H9 (cell line): ENCODE results near the gene OR9G4. TPM values are rescaled to one million over a fixed set of nuclear protein-coding genes. Genes with fewer than 3 reads are reported as not detected.

Source experiments
- DNase-seq: peaks from one replicate; pipeline ENCODE4 v3.0.0-alpha.2; 2017
- H2AFZ ChIP-seq: one replicate; pipeline ENCODE4 v1.6.1; 2013; ENCODE audit warnings: mild to moderate bottlenecking, low read length, control low read depth, moderate library complexity
- H2AK5ac ChIP-seq: 2 replicates; pipeline ENCODE4 v1.6.1; 2013; ENCODE audit warnings: low read length, control low read depth, mixed read lengths; ENCODE audit not compliant: insufficient read length
- H2BK120ac ChIP-seq: one replicate; pipeline ENCODE4 v1.6.1; 2013; ENCODE audit warnings: low read depth, mild to moderate bottlenecking, low read length, control low read depth, inconsistent platforms; ENCODE audit not compliant: poor library complexity, severe bottlenecking
- H2BK12ac ChIP-seq: 2 replicates; pipeline ENCODE4 v1.6.1; 2013; ENCODE audit warnings: low read length, control low read depth, mixed read lengths, low read depth; ENCODE audit not compliant: insufficient read length
- H2BK15ac ChIP-seq: 2 replicates; pipeline ENCODE4 v1.6.1; 2013; ENCODE audit warnings: low read depth, low read length, control low read depth
- H2BK20ac ChIP-seq: one replicate; pipeline ENCODE4 v1.6.1; 2013; ENCODE audit warnings: low read depth, mild to moderate bottlenecking, low read length, control low read depth, inconsistent platforms; ENCODE audit not compliant: poor library complexity, severe bottlenecking
- H2BK5ac ChIP-seq: 2 replicates; pipeline ENCODE4 v1.6.1; 2013; ENCODE audit warnings: low read length, control low read depth, mixed read lengths; ENCODE audit not compliant: insufficient read length
- H3K14ac ChIP-seq: 2 replicates; pipeline ENCODE4 v1.6.1; 2013; ENCODE audit warnings: low read length, control low read depth; ENCODE audit not compliant: insufficient read depth
- H3K18ac ChIP-seq: 2 replicates; pipeline ENCODE4 v1.6.1; 2013; ENCODE audit warnings: low read depth, mild to moderate bottlenecking, mixed read lengths, low read length, control low read depth; ENCODE audit not compliant: insufficient read length
- H3K23ac ChIP-seq: 2 replicates; pipeline ENCODE4 v1.6.1; 2013; ENCODE audit warnings: low read length, control low read depth, mixed read lengths, low read depth; ENCODE audit not compliant: insufficient read length
- H3K23me2 ChIP-seq: 2 replicates; pipeline ENCODE4 v1.6.1; 2013; ENCODE audit warnings: low read depth, mild to moderate bottlenecking, mixed read lengths, low read length, control low read depth; ENCODE audit not compliant: insufficient read length, poor library complexity, severe bottlenecking
- H3K27ac ChIP-seq: 2 replicates; pipeline ENCODE4 v1.5.1; 2013; ENCODE audit warnings: low read length, control low read depth, mixed read lengths, low read depth; ENCODE audit not compliant: insufficient read length
- H3K27me3 ChIP-seq: 2 replicates; pipeline ENCODE4 v1.6.1; 2013; ENCODE audit warnings: low read length, control low read depth, inconsistent platforms; ENCODE audit not compliant: insufficient read depth
- H3K4ac ChIP-seq: 2 replicates; pipeline ENCODE4 v1.6.1; 2013; ENCODE audit warnings: low read depth, mild to moderate bottlenecking, control low read depth, inconsistent platforms, low read length, moderate library complexity
- H3K4me1 ChIP-seq: 2 replicates; pipeline ENCODE4 v1.6.1; 2013; ENCODE audit warnings: low read length, control low read depth, inconsistent platforms; ENCODE audit not compliant: insufficient read depth
- H3K4me2 ChIP-seq: 2 replicates; pipeline ENCODE4 v1.6.1; 2013; ENCODE audit warnings: low read length, control low read depth, mixed read lengths; ENCODE audit not compliant: insufficient read length, insufficient read depth
- H3K56ac ChIP-seq: 2 replicates; pipeline ENCODE4 v1.6.1; 2013; ENCODE audit warnings: low read depth, mild to moderate bottlenecking, mixed read lengths, low read length, control low read depth; ENCODE audit not compliant: insufficient read length
- H3K79me1 ChIP-seq: 2 replicates; pipeline ENCODE4 v1.6.1; 2013; ENCODE audit warnings: low read depth, mild to moderate bottlenecking, moderate library complexity, low read length, control low read depth, inconsistent platforms; ENCODE audit not compliant: insufficient read depth, poor library complexity, severe bottlenecking
- H3K79me2 ChIP-seq: 2 replicates; pipeline ENCODE4 v1.6.1; 2013; ENCODE audit warnings: low read length, control low read depth, inconsistent platforms; ENCODE audit not compliant: insufficient read depth
- H3K9ac ChIP-seq: 2 replicates; pipeline ENCODE4 v1.6.1; 2013; ENCODE audit warnings: low read length, control low read depth, mixed read lengths; ENCODE audit not compliant: insufficient read length; ENCODE audit errors: extremely low read depth
- H3K9me3 ChIP-seq: one replicate; pipeline ENCODE4 v1.6.1; 2013; ENCODE audit warnings: low read depth, low read length, inconsistent platforms; ENCODE audit not compliant: control insufficient read depth
- H3T11ph ChIP-seq: one replicate; pipeline ENCODE4 v1.6.1; 2013; ENCODE audit warnings: mild to moderate bottlenecking, low read length, control low read depth, inconsistent platforms
- H4K20me1 ChIP-seq: one replicate; pipeline ENCODE4 v1.6.1; 2013; ENCODE audit not compliant: control insufficient read depth, insufficient read length, insufficient read depth
- H4K5ac ChIP-seq: 2 replicates; pipeline ENCODE4 v1.6.1; 2013; ENCODE audit warnings: low read depth, mild to moderate bottlenecking, mixed read lengths, low read length, control low read depth; ENCODE audit not compliant: insufficient read length
- H4K8ac ChIP-seq: replicated peaks from 2 replicates; pipeline ENCODE4 v1.6.1; 2013; ENCODE audit warnings: low read length, control low read depth, mixed read lengths, low read depth; ENCODE audit not compliant: insufficient read length
- H4K91ac ChIP-seq: 2 replicates; pipeline ENCODE4 v1.6.1; 2013; ENCODE audit warnings: low read depth, mild to moderate bottlenecking, moderate library complexity, mixed read lengths, low read length, control low read depth; ENCODE audit not compliant: insufficient read length
- H3K27ac Mint-ChIP-seq, 3 experiments: 2 replicates in 2 of 3; 3 replicates in 1 of 3; pipeline ENCODE4 v1.8.0; 2020 to 2021; ENCODE audit warnings: mixed read lengths in 3 of 3, mild to moderate bottlenecking in 1 of 3, moderate library complexity in 1 of 3
- H3K27me3 Mint-ChIP-seq: 2 replicates; pipeline ENCODE4 v1.8.0; 2021; ENCODE audit warnings: low read depth, mild to moderate bottlenecking, moderate library complexity, mixed read lengths
- H3K36me3 Mint-ChIP-seq, 3 experiments: 2 replicates in 2 of 3; 3 replicates in 1 of 3; pipeline ENCODE4 v1.8.0; 2020 to 2021; ENCODE audit warnings: low read depth in 3 of 3, mixed read lengths in 3 of 3; ENCODE audit not compliant: insufficient read depth in 1 of 3
- H3K4me1 Mint-ChIP-seq, 2 experiments: 2 replicates each; pipeline ENCODE4 v1.8.0; 2020; ENCODE audit warnings: mixed read lengths in 2 of 2
- H3K4me3 Mint-ChIP-seq, 2 experiments: 2 replicates in 1 of 2; 3 replicates in 1 of 2; pipeline ENCODE4 v1.8.0; 2020 to 2021; ENCODE audit warnings: mild to moderate bottlenecking in 2 of 2, mixed read lengths in 2 of 2, moderate library complexity in 1 of 2
- H3K9me3 Mint-ChIP-seq, 2 experiments: 2 replicates in 1 of 2; 3 replicates in 1 of 2; pipeline ENCODE4 v1.8.0; 2020; ENCODE audit warnings: mild to moderate bottlenecking in 2 of 2, mixed read lengths in 2 of 2, moderate library complexity in 1 of 2
- CTCF ChIP-seq: fragments of 200-600 bp; sonication (generic); conservative IDR thresholded peaks from 3 replicates; pipeline ENCODE4 v1.8.0; 2021; ENCODE audit warnings: antibody characterized with exemption, mild to moderate bottlenecking
- WGBS: extraction: QIAGEN DNeasy Blood & Tissue Kit; methylation state at CpG from one replicate; pipeline ENCODE4 v1.1.7; 2013; ENCODE audit warnings: missing lambda C conversion rate, low lambda C conversion rate, mixed read lengths; ENCODE audit not compliant: insufficient read length; ENCODE audit errors: extremely low coverage; 5-methylcytosine and 5-hydroxymethylcytosine counted together
- total RNA-seq: library from RNA; stranded (reverse); gene quantifications from 2 replicates; pipeline ENCODE4 v1.2.1, GENCODE V29; 2021

Gene OR9G4
- total RNA-seq, 1 experiment from 2014 or later = not detected

GRCh38 chr11:56714206-56714605 lies 34.3 kb downstream of the OR9G4 start:
- Histone ChIP-seq H3K18ac (no peak overlapping the region), H3K14ac (no peak overlapping the region), H2AFZ (no peak overlapping the region), H3K9ac (no peak overlapping the region), H3K79me2 (no peaks in the 10 kb centered on the region), H2BK5ac (no peak overlapping the region), H3K23ac (no peak overlapping the region), H2BK120ac (no peak overlapping the region), H2BK12ac (no peak overlapping the region), H4K5ac (no peak overlapping the region), H3K27me3 (no peaks in the 10 kb centered on the region), H3K79me1 (no peaks in the 10 kb centered on the region), H4K91ac (no peak overlapping the region), H3T11ph (no peak overlapping the region), H2AK5ac (no peak overlapping the region), H3K4ac (no peak overlapping the region), H3K56ac (no peak overlapping the region), H4K8ac (no peak overlapping the region), H3K4me2 (no peak overlapping the region), H3K4me1 (no peaks in the 10 kb centered on the region), H3K9me3 (no peaks in the 10 kb centered on the region), H2BK20ac (no peak overlapping the region), H4K20me1 (no peaks in the 10 kb centered on the region), H3K23me2 (no peaks in the 10 kb centered on the region), H3K27ac (no peak overlapping the region), H2BK15ac (no peak overlapping the region)
- DNase-seq = no peak
- no peak for TF ChIP-seq CTCF
- Mint-ChIP-seq H3K27me3 (no peaks in the 10 kb centered on the region), H3K4me3 (no peak overlapping the region), H3K9me3 (peaks cover 15 to 34% of the 10 kb centered on the region in 2 experiments; a peak in 4 of 5 replicates), H3K36me3 (peaks cover 2 to 17% (median 10%) of the 10 kb centered on the region in 3 experiments; a peak in 5 of 7 replicates), H3K27ac (no peak overlapping the region), H3K4me1 (no peaks in the 10 kb centered on the region)
- no CpG with 5 or more reads among the region's 2 CpGs for WGBS
